Fibroblast of the aortic adventitia (primary cell): ENCODE results near the gene MARK2. TPM values are rescaled to one million over a fixed set of nuclear protein-coding genes. Genes with fewer than 3 reads are reported as not detected.

Experiments
- DNase-seq: peaks from one replicate; pipeline ENCODE4 v3.0.0-alpha.2; 2010; ENCODE audit warnings: low read depth
- H3K4me3 ChIP-seq: 2 replicates; pipeline ENCODE4 v1.5.1; 2011; ENCODE audit warnings: low read depth, mild to moderate bottlenecking, control low read depth, low read length, moderate library complexity
- CTCF ChIP-seq: IDR thresholded peaks from 2 replicates; pipeline ENCODE4 v1.5.1; 2011; ENCODE audit warnings: mild to moderate bottlenecking, low read length, control low read depth, inconsistent platforms; ENCODE audit not compliant: insufficient read depth
- total RNA-seq: library from RNA; depleted of rRNA; stranded (reverse); fragments of >200 nt; gene quantifications from 2 replicates; pipeline ENCODE4 v1.2.3, GENCODE V29; 2012; ENCODE audit warnings: low replicate concordance

Gene MARK2
- total RNA-seq, 1 donor, result 12.7 TPM

DNA sequence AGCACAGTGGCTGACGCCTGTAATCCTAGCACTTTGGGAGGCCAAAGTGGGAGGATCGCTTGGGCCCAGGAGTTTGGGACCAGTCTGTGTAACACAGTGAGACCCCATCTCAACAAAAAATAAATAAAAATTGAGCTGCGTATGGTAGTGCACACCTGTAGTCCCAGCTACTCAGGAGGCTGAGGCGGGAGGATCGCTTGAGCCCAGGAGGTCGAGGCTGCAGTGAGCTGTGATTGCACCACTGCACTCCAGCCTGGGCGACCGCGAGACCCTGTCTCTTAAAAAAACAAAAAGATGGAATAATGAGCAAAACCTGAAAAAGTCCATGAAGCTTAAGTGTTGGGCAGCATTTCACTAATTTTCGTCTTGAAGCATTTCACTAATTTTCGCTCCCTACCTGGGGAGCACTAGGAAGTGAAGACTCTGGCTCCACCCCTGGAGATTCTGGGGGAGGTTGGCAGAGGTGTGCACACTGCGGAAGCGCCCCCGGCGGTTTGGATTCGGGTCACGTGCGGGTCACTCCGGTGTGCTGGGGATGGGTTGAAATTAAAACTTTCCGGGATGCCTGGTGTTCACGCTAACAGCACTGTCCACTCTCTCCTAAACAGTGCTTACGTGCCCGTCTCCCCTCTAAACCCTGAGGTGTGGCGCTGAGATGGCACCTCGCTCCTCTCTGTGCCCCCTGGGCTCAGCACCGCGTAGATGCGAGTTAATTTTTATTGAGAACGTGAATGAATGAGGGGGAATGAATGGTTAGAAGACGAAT is 99.0 kb downstream of the MARK2 start:
- TF ChIP-seq CTCF, result no peak
- H3K4me3 ChIP-seq, result peak overlapping the region; percentile 95
- no peak for DNase-seq

- peak; percentile 13 for TF ChIP-seq CTCF
- H3K4me3 ChIP-seq, result peak within 1 kb of the TSS; percentile 95
- peak; percentile 90 for DNase-seq
Measured at GRCh38 chr11:63938479-63939396, 99.8 kb downstream of the MARK2 start, which contains the start of gene NAA40. Gene NAA40, plus strand, starts transcription at chr11:63939002. Its CDS starts 95 bp downstream, at chr11:63939097.

DNA sequence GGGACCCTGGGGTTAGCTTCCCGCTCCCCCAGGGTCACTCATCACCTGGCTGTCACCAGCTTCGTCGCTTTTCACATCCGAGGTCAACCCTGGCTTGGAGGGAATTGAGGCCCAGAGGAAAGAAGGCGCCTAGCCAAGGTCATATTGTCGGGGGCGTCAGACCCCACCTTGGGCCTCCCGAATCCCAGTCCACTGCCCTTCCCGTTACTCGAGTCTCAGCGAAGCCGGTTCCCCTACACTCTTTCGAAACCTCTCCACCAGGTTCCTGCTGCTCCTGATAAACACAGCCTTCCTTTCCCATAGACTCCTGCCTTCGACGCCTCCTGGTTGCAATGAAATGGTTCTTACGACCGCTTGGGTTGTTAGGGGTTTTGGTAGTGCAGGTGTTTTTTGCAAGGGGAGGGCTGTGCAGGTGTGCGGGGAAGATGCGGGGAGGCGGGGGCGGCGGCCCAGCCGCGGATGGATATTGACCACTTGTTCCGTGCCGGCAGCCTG is 100.5 kb downstream of the MARK2 start:
- H3K4me3 ChIP-seq, result peak overlapping the region; percentile 95
- peak; percentile 39 for DNase-seq
- peak; percentile 15 for TF ChIP-seq CTCF

GRCh38 chr11:63940786-63941185 is 101.9 kb downstream of the MARK2 start:
- no peak for DNase-seq
- TF ChIP-seq CTCF, result no peak

GRCh38 chr11:63941901-63942300 is 103.0 kb downstream of the MARK2 start:
- no peak for DNase-seq
- no peak for TF ChIP-seq CTCF
- H3K4me3 ChIP-seq, result no peak overlapping the region

More at GRCh38 chr11:63940786-63941185, 101.9 kb downstream of the MARK2 start:
- H3K4me3 ChIP-seq, result no peak overlapping the region

DNA sequence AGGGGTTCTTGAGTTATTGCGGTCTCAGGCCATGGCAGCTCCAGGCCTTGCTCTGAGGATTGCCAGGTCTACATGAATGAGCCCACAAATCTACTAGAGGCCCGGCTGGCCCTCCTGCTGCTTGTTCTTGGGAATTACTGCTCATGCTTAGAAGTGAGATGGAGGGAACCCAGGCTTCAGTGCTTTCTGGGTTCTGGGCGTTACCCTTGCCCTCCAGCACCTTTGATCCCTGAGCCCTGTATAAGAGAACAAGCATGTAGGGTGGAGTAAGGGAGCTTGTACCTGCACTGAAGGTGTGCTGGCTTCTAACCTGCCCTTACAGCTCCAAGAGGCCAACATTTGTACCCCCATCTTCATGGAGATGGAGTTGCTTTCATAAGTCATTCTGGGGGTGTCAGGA is 103.9 kb downstream of the MARK2 start:
- DNase-seq, result no peak
- H3K4me3 ChIP-seq, result no peak overlapping the region
- no peak for TF ChIP-seq CTCF
